Endometrium (tissue), 2 donors: ENCODE results near the gene TFAP2E.
A peak's percentile ranks its signal among the peaks of the same experiment; 100 is the strongest.

Source experiments
- FAIRE-seq: peaks from 2 replicates; lab custom pipeline; 2012; peaks lifted over from hg19 to GRCh38; lab: Jason Lieb, UNC
- donor health status: control.
- donor health status: control.

Gene TFAP2E

DNA sequence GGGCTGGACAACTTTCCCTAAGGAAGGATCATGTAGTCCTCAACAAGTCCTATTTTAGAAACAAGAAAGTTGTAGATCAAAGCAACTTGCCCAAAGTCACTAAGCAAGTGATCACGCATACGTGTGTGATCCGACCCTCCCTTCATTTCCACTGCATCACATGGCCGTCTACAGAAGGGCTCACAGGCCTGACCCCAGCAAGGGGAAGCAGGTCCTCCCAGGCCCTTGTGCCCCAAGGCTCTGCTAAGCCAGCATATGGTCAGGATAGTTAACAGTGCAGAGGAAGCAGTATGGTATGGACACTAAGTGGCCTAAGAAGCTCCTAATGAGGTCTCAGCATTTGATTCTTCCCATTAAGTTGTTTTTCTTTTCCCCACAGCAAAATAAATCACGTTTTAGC, 24.8 kb downstream of the TFAP2E start:
- FAIRE-seq = no peak

DNA sequence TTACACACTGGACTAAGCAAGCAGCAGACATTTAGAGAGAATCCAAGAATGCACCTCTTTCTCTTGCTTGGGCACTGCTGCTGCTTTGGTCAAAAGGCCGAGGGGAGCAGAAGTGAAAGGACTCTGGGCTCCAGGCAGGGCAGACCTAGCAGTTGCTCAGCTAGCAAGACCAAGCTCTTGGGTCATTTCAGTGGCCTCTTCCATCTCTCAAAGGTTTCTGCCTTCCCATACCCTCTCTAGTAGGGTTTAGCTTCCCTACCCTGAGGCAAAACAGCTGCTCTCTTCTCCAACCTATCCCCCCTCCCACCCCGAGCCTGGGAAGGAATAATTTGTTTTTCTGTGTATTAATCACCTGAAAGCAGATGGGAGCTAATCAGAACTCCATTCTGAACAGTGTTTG, 25.8 kb downstream of the TFAP2E start:
- FAIRE-seq = no peak

DNA sequence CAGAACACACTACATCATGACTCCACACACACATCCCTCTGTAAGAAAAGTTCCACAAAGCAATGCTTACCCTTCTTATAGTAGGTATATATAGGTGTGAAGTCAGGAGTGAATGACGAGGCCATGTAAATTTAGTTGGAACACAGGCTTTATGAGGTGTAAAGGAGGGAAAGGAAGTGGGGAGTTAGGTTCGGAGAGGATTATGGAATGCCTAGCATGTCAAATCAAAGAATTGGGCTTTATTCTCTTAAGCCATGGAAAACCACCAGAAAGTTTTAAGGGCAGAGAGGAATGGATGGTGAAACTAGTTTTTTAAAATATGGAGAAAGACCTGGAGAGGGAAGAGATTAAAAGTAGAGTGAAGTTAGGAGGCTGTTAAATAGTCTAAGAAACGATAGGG, 26.3 kb downstream of the TFAP2E start:
- FAIRE-seq = no peak

DNA sequence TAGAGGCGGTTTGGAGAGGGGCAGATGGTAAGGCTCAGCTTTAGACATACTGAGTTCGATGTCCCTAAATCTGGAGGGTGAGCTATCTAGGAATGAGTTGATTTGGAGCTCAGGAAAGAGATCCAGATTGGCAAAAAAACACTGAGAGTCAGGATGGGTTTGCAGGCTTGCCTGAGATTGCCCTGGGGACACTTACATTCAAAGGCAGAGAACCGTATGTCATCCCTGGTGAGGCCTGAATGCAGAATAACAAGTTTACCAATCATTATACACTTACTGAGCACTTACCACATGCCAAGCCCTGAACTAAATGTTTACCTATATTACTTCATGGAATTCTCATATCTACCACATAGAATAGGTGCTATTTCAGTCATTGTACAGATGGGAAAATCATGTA, 27.5 kb downstream of the TFAP2E start:
- no peak for FAIRE-seq

DNA sequence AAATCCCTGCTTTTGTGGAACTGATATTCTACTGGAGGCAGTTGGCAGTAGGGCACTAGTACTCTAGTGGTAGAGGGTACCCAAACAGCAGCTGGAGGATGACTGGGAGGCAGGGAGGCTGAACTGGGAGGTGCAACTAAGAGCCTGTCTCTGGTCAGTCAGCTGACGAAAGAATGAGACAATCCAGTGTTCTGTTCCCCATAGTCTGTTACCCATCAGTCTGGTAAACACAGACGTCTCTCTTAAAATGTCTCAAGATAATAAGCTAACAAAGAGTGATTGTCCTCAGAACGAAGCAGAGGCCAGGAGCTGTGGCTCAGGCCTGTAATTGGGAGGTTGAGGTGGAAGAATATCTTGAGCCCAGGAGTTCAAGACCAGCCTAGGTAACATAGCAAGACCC, 30.4 kb downstream of the TFAP2E start:
- FAIRE-seq = no peak

DNA sequence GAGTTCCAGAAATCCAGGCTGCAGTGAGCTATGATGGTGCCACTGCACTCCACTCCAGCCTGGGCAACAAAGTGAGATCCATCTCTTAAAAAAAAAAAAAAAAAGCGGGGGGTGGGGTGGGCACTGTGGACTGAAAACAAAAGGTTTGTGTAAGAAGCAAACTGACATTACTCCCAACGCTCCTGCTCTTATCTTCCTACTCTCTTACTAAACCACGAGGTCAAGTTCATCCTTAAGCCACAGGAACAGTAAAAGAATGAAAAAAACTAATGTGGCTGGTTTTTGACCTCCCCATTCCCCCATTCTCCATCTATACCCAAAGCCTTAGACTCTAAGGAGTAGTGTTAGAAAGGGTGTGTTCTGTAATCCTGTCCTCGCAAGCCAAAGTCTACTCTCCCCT, 30.8 kb downstream of the TFAP2E start:
- no peak for FAIRE-seq

DNA sequence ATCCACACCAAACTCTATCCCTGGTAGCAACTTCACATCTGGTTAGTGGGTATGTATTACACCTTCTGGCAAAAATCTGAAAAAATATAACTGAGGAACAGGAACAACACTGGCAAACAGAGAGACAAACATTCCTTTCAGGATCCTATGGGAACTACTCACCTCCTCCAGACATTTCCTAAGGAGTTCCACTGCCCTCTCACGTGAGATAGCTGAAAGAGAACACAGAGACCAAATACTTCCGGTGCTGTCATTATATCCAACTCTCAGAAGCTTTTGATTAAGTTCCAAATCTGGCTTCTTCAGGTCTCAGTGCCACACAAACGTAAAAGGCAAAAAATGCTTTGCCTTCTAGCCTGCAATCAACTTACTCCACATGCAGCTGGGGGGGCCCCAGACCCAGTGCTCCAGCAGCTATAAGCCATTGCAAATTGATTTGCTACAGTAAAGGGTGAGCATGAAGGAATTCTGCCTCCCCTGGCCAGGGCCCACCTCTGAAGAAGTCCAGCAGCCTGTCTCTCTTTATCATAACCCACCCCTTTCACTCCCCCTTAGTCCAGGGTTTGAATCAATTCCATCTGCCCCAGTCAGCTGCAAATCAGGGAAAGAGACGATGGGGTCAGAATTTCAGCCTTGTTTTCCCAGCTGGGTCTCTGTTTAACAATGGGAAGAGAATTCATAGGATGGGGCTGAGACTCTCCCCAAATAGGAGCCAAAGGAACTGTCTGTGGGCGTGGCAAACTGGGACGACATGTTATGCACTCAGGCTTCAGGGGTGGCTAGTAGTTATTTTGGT, 32.2 kb downstream of the TFAP2E start:
- no peak for FAIRE-seq

DNA sequence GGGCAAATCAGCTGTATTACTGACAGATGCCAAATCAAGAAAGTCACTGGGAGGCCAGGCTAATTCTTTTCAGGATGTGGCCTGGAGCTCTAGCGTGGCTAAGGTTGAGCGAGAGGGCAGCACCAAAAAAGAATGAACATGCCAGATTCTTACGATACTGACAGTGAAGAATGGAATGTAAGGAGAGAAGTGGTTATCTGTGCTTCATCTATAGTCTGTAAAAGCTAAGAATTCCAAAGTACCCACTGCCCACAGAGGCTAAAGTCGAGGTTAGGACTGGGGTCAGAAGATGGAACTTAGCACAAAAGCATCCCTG, 32.7 kb downstream of the TFAP2E start:
- no peak for FAIRE-seq

DNA sequence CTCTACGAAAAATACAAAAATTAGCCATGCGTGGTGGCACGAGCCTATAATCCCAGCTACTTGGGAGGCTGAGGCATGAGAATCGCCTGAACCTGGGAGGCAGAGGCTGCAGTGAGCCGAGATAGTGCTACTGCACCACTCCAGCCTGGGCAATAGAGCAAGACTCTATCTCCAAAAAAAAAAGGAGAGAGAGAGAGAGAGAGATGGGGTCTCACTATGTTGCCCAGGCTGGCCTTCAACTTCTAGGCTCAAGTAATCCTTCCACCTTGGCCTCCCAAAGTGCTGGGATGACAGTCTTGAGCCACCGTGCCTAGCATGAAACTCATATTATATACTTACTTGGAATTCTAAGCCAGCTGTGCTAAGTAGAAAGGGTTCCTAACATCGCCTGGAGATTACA, 38.5 kb downstream of the TFAP2E start:
- no peak for FAIRE-seq

DNA sequence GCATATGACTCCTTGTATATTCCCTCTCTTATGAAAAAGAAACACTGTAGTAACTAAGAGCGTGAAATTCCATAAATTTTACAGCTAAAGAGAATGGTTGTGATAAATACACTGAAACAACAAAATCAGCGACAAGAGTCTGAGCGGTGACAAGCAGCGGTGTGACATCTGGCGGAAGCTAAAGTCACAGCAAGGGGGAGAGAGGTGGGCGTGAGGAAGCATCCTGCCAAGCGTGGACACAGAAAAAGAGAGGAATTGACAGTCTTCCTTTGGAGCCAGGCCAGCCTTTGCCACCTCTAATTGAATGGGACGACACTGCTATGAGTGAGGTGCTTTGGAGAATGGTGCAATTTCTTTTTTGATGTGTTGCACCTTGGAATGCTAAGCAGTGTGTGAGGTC, 42.3 kb downstream of the TFAP2E start:
- no peak for FAIRE-seq

DNA sequence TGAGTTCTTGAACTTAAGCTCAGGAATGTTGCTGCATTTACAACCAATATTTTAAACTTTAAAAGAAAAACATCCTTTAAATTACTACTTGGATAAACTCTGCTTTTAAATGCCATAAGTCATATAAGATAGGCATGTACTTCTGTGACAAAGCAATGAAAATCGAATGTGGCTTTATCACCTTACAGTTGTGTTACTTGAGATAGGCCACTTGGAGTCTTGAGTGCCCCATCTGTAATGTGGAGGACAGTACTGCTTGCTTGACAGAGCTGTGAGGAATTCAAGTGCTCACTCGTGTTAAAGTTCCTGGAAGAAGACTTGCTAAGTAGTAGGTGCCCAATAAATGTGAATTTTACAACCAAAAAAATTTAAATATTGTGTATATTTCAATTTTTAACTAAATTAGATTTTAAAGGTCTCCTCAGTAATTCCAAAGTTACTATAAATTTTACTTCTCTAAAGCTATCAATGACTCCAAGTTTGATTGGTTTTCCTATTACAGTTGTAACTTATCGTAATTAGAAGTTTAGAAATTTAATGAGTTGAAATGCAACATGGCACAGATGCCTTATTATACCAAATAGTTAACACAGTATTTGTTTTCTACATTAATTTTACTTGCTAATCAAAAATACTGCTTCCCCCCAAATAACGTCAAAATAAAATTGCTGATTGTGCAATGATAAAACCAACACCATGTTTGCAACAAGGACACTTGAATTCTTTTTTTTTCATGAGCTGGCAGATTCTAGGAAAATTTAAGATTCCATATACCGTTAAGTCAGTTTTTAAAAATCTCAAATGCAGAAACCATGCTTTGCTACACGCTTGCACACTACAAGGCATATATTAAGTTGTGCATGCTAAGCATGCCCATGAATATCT, 46.4 kb downstream of the TFAP2E start:
- FAIRE-seq = no peak

DNA sequence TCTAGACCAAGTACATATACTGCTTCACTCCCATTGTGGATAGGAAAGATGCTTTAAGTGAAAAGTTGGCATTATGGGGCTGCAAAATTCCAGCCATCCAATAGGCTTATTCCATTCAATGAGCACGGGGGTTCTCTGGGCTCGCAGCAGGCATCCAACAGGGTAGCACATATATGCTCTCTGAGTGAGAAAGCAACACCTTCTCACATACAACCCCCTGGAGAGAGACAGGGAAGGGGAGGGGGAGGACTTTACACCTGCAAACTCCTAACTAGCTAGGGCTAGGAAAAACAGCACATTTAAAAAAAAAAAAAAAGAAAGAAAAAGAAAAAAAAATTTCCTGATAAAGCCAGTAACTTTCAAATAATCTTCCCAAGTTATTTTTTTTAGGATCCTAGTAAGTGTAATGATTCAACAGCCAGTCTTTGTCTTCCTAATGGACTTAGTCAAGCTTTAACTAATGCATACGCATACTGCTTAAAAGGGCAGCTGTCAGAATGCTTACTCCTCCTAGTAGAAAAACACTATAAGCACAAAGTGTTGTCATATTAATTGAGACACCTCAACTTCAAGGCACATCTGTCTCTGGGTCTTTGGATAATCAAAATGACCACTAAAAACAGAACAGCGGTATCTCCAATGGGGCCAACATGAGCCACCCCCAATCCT, 49.5 kb downstream of the TFAP2E start:
- no peak for FAIRE-seq

DNA sequence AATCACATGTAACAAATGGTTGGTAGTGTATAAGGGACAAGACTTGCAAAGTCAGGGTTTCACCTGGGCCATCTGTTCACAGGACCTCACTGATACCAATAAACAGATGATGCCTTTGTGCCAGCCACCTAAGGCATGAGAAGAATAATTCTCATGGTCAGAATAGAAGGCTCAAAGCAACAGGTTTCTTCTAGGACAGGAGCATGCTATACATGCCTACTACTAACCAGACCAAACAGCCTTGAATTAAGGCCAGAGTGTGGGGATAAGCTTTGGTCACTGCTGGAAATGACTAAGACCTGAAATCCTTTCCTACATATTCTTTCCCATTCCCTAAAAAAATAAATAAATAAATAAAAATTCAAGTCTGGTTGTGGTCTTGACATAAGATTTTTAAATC, 50.7 kb downstream of the TFAP2E start:
- no peak for FAIRE-seq

DNA sequence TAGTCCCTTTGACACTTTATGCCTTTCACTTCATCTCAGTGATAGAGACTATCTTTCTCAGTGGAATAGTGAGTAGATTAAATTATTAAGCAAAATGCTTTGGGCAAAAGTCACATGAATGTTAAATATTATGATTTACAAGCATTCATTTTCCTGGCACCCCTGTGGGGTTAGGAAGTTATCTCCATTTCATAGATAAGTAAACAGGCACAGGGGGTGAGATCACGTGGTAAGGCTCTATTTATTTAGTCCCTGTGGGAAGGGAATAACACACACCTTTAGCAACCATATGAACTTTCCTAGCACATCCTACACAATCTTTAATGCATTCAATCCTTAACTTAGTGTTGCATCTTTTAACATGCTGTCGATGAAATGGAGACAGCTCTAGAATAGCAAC, 55.9 kb downstream of the TFAP2E start:
- FAIRE-seq = no peak

DNA sequence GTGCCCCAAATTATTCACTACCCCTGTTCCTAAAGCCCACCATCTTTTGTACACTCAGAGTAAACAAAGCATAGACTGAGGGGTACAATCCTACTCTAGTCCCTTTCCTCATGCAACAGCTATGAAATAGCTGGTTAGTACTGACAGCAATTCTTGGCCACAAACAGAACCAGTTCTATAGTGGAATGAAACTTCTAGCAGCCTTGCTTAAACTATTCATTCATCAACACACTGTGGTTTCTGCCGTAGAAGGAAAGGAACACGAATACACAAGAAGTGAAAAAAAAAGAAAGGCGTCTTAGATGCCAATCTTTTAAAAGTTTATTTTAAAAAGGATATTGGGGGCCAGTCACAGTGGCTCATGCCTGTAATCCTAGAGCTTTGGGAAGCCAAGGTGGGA, 58.3 kb downstream of the TFAP2E start:
- no peak for FAIRE-seq

DNA sequence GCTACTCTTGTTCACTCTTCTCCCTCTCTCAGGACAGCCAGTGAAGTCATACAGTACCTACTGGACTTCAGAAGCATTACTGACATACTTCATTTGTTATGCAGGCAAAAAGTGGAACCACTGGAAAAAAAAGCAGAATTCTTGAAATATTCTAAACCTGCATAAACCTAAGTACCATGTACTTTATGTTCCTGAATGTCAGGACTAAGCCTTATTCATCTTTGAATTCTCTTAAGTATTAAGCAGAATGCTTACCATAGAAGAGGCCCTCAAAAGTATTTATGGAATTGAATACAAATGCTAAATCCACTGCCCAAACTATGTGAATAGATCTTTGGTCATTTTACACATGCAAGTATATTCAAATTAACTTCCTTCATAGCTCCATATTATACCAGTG, 60.4 kb downstream of the TFAP2E start:
- FAIRE-seq = no peak

DNA sequence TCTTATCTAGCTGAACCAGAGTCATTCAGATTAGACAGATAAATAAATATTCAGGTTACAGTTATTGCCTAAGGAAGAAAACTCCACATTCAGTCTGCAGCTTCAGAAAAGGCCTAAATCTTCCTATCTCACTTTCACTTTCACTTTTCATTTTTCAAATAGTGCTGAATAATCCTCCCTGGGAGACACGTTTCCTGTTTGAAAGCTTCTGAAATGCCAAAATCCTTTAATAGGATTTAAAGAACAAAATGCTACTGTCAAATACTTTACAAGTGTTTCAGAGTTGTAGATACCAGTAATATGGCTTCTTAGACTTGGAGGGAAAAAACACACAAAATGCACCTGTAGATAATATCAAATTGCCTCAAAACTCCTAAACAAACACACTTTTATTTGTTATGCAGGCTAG, 64.3 kb downstream of the TFAP2E start:
- FAIRE-seq = no peak

DNA sequence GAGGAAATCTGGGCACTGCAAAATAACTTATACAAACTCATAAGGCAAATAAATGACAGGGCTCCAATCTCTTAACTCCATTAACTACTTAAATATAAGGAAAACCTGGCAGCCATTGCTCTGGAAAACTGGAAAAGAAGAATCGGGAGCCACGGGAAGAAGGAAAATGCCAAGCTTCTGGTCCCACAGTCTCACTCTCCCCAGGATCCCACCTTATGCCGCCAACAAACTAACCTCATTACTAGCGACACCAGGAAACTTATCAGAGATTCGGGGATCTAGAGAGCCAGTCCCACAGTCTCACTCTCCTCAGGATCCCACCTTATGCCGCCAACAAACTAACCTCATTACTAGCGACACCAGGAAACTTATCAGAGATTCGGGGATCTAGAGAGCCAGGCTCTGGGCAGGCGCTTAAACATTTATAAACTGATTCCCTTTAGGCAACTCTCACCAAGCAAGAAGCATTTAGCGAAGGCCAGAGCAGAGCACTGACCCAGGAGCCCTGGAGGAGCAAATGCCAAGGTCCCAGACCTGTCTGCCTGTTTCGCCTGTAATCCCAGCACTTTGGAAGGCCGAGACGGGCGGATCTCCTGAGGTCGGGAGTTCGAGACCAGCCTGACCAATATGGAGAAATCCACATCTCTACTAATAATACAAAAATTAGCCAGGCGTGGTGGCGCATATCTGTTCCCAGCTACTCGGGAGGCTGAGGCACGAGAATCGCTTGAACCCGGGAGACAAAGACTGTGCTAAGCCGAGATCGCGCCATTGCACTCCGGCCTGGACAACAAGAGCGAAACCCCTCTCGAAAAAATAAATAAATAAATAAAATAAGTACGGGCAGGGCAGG, 67.5 kb downstream of the TFAP2E start:
- FAIRE-seq = no peak

DNA sequence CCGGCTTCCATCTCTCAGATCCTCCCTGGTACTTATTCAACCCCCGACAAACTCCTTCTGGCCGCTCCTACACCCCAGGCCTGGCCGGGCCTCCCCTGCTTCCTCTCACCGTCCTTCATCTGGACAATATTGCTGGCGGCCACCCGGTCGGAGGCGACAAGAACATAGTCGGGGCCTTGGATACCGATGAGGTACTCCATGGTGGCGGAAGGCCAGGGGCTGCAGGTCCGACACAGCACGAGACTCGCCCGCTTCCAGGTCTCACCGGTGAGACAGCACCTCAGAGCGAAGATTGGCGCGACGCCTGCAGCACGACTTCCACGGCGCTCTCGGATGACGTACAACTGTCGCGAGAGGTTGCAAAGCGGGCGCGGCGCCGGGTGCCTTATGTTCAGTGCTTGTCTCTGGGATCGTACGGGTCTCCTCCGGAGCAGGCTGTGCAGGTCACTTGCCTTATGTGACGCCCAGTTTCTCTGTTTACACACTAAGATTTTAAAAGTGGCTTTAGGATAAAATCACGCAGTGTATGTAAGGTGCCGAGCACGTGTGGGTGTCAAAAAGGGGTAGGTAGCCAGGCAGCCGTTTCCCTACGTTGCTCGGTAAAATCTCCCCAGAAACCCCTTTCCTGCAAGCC, 68.2 kb downstream of the TFAP2E start, which contains the start of gene PSMB2:
Gene PSMB2 (minus strand): TSS at position 294 of the 634 bp plus-strand sequence. CDS start 94 bp downstream, at position 200.
- FAIRE-seq = peak; percentile 65

DNA sequence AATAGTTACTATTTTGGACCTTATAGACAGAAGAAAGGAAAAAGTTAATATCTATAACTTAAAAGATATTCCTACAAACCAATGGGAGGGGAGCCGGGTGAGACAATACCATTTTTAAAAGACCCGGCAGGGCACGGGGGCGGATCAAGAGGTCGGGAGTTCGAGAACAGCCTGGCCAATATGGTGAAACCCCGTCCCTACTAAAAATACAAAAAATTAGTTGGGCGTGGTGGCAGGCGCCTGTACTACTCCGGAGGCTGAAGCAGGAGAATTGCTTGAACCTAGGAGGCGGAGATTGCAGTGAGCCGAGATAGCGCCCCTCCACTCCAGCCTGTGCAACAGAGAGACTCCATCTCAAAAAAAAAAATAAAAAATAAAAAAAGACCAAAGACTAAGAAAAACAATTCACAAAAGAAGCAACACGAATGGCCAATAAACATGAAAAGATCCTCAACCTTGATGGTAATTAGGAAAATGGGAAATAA, 69.4 kb downstream of the TFAP2E start:
- FAIRE-seq = no peak

DNA sequence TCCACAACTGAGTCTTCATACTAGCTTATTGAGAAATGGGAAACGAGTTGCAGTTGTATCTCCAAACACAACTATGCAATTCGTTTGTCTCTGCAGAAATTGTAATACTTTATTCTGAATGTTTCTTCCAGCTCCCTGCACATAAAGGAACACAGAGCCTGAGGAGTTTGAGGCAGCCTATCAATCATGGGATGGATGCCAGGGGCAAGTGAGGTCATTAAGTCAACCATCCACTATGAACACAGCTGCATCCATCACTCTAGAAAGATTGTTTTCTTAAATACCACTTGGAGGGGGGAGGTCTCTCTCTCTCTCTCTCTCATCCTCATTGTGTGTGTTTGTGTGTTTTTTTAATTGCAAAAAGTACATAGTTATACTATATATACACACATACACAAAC, 71.1 kb downstream of the TFAP2E start:
- FAIRE-seq = no peak
